Stimulated activated CD4-positive, alpha-beta T cell treated with anti-CD3 and anti-CD28 coated beads, TNF-alpha, amount 100 ng/mL, for 4 hours (primary cell): ENCODE data around the gene MOCS1.

ENCODE experiments used
- DNase-seq, 3 experiments: peaks; one replicate each; pipeline ENCODE4 v3.0.0-alpha.2; 2020; ENCODE audit warnings: low read depth in 3 of 3

MOCS1 gene

DNA sequence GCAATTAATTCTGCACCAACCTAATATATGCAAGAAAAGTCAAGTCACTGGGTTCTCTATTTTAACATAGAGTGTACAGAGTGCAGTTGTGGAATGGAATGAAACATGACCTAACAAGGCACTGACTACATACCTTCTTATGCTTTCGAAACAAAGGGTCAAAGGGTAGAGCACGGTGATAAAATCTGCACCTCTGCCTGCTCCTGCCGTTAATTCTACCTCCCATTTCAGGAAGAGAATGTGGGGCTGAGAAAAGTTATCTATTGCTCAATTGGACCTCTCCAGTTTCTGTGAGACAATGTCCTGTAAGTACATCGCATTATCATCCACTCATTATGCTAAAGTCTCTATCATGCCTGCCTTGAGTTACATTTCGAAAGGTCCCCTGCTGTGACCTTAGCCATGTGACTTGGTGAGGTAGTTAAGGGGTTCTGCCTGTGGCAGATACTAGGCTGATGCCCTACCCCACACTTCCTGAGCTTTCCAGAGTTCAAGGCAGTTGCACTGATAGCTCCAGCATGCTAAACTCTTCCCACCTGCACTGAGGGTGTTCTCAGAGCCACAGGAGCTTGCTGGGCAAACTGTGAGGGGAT is 14.0 kb upstream of the MOCS1 start:
- DNase-seq, result no peak

DNA sequence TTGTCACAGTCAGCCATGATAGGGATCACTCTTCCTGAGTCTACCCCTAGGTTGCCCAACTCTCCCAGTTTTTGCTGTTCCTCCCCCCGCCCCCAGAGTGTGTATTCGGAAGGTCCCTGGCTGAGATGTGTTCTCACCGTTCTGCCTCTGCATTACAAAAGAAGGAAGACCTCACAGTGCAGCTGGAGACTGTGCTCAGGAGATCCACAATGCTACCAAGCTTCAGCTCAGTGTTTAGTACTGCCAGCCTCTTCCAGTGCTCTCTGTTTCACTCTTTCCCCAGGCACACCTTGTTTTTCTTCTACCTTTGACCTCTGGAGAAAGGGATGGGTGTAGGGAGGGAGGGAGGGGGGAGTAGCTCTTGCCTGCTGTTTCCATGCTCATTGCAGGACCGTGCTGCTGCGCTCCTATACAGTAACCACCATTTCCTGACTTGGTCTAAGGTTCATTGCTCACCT is 13.4 kb upstream of the MOCS1 start:
- DNase-seq, result no peak

GRCh38 chr6:39945626-39946025 is 11.4 kb upstream of the MOCS1 start:
- DNase-seq, result no peak

DNA sequence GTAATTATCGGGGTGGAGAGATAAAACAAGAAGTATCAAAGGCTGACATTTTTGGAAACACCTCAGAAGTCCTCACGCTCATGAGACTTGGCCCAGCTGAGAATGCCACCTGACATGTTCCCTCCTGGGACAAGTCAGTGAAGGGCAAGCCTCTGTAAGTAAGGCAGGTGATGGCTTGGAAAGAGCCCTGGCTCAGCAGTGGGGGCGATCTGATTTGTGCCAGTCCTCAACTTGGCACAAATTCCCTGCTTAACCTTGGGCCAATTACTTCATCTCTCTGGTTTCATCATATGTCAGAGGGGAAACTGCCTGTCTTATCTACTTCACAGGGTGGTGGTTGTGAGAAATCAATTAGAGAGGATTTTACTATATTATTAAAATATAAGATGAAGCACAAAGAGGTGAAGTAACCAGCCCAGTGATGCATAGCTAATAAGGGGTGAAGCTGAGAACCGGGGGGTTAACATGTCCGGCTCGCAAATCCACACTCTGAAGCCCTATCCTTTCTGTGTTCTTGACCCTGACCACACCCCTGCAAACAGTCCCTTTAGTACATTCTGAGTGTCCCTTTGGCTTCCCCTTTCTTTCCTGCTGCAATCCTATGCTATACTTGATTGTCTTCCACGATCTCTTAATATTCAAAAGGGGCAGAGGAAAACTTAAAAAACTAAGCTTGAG is 8.8 kb upstream of the MOCS1 start:
- DNase-seq, result no peak

- DNase-seq, result no peak
These were observed 7.6 kb upstream of the MOCS1 start for GRCh38 chr6:39941820-39942219.

GRCh38 chr6:39941138-39941537 is 6.9 kb upstream of the MOCS1 start:
- no peak for DNase-seq

DNA sequence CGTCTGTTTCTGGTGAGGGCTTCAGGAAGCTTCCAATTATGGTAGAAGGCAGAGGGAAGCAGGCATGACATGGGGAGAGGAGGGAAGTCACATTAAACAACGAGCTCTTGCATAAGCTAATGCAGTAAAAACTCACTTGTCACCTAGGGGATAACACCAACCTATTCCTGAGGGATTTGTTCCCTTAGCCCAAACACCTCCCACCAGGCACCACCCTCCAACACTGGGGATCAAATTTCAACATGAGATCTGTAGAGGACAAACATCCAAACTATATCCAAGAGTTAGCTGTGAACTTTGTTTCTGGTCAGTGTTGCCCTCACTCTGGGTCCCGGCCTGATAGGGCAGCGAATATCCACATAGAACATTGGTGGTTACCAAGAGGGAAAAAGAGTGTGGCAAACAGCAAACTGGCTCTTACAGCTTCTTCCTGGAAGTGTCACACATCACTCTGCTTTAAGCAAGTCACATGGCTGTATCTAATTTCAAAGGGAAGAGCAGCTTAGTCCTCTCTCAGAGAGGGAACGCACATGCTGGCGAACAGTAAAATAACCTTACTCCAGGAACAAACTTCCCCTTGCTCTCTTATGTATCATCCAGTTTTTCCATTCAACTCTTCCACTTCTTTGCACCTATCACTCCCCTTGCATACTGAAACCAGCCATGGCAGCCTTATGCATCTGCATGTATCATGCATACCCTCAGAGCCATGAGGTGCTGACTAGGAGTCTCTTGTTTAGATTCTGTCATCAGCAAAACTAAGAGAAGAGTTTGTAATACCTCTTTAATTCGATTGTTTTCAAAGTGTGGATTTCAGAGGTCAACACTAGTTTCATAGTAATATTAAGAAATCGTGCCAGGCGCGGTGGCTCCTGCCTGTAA is 4.8 kb upstream of the MOCS1 start:
- no peak for DNase-seq

DNA sequence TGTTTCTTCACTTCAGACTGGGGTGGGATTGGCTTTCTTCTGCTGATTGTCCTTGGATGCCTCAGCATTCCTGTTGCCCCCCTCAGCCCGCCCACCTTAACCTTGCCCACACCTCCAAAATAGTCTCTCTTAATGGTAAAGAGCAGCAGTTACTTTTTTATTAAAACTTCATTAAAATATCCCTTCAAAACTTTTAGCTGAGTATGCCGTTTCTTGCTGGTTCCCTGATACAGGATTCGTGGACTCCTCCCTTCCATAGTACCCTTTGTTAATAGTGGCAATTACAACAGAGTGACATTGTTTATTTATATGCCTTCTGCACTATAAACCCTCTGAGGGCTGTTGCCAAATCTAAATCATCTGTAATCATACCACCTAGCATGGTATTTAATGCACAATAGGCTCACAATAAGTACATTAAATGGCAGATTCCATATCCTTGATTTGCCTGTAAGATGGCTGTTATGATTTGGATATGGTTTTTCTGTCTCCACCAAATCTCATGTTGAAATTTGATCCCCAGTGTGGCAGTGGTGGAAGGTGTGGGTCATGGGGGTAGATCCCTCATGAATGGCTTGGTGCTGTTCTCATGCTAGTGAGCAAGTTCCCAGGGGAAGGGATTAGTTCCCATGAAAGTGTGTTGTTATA is 3.5 kb upstream of the MOCS1 start:
- no peak for DNase-seq

- no peak for DNase-seq
These were observed 2.6 kb upstream of the MOCS1 start for GRCh38 chr6:39936857-39937256.

DNA sequence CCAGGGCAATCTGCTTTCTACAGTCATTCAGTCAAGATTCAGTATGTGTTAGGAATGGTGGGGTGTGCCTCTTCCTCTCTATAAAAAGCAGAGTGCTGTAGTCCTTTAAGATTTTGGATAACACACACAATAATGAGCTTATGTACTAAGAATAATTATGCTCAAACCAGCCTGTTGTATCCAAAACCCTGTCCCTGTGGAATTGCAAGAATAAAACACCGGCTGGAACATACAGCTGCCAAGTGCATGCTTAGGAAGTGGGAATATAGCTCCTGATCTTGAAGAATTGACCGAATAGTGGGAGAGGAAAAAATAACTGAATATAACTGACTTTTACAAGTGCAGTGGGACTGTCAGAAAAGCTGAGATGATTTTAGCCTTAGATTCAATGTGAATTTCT is 979 bp upstream of the MOCS1 start:
- no peak for DNase-seq

- no peak for DNase-seq
These were observed 562 bp downstream of the MOCS1 start for GRCh38 chr6:39933669-39934130.

DNA sequence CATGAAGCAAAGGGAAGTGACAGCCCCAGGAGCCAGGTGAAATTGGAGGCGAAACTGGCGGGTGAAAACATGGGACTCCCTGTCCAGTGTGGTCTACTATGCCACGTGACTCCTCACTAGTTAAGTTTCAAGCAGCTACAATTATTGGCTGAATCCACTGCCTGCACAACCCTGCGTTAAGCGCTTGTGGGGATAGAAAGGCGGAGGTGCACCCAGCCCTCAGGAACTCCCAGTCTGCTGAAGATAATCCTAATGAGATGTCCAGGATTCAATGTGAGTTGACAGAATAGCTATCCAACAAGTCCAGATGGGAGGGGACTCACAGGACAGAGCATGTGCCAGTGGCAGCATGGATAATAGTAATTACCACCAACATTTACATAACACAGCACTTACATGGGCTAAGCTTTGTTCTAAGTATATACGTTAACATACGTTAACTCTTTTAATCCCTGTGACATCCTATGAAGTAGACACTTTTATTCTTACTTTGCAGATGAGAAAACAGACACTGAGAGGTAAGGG is 1.8 kb downstream of the MOCS1 start:
- DNase-seq, result no peak

DNA sequence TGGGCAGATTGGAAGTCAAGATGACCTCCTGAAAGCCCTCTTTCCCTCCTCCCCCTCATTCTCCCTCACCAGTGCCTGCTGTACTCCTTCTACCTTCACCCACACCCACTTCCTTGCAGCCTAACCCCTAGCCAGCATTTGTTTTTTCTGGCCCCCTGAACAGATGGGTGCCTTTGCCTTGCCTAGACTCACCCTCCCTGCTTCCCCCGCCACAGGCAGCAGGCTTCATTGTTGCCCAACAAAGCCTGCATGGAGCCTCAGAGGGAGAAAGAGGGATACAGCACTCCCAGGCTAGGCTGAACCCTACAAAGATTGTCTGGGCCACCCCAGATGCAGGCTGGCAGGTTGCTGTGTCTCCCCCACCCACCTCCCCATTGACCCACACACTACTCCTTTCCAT is 2.7 kb downstream of the MOCS1 start:
- no peak for DNase-seq

DNA sequence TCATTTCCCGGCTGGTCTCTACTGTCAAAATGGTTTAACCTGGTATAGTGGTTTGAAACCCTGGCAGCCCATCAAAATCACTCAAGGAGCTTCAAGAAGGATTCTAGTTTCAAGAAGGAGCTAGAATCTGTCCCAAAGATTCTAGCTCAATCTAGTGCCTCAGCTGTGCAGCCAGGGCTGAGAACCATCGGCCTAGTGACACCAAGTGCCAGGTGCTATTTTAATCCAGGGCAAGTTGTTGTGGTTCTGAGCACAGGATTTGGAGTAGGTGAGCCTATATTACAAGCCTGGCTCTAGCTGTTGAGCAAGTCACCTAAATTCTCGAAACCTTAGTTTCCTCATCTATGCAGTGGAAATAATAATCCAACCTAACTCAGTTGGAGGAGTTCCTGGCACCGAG is 3.7 kb downstream of the MOCS1 start:
- no peak for DNase-seq

- DNase-seq, result no peak
These were observed 4.4 kb downstream of the MOCS1 start for GRCh38 chr6:39929733-39930461.

- DNase-seq, result no peak
These were observed 5.1 kb downstream of the MOCS1 start for GRCh38 chr6:39929039-39929732.

- DNase-seq, result no peak
These were observed 7.1 kb downstream of the MOCS1 start for GRCh38 chr6:39927159-39927558.

DNA sequence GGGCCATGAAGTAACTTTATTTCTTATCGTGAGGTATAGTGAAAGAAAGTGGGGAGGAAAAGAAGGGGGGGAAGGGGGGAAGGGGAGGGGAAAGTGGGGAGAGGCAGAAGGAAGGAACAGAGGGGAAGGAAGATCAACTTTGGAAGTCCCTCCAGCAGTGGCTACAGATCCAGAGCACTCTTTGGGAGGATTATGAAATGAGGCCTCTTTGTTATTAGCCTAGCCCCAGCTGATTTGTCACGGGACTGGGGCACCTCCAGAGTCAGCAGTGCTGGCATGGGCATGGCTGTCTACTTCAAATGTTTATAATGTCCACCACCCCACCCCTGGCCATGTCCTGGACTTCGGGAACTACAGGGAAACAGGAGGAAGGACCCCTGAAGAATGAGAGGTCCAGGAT is 7.6 kb downstream of the MOCS1 start:
- no peak for DNase-seq

DNA sequence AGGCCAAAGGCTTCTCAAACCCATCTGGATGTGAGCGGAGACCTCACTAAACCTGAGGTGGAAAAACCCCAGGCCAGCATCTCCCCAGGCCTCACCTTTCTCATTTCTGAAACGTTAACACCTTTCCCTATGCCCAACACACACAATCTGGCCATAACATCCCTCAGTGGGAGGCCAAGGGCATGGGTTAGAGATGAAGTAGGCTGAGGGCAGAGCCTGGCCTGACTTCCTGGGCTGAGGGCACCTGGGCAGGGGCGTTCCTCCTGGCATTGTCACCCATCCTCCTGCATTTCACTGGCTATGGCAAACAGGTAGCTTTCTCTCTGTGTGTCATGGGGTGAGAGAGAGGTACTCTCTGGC is 8.4 kb downstream of the MOCS1 start:
- DNase-seq, result no peak

DNA sequence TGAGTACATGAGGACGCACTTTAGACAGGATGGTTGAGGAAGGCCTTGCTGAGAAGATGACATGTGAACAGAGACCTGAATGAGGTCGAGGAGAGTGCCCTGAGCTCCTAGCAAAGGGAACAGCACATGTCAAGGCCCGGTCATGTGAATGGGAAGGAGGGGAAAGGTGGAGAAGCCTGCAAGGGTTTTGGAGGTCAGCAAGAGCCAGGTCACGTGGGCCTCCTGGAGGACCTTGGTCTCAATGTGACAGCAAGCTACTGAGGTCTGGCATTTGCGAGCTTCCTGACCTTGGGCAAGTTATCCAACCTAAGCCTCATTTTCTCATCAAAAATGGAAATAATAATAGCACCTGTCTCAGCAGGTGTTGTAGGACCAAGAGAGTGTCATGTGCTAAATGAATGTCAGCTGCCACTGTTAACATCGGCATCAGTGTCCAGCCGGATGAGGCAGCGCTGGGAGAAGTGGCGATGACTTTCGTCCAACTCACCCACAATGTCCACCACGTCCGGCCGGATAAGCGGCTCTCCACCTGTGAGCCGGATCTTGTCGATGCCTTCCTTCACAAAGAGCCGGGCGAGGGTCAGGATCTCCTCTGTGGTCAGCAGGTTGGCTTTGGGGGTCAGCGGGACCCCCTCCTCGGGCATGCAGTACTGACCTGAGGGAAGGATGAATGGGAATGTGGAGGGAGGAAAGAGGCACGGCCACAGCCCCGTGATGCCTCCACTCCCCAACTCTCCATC is 8.9 kb downstream of the MOCS1 start:
- no peak for DNase-seq
